Neural cell (in vitro differentiated cells): ENCODE results near the gene LSM14A. TPM values are rescaled to one million over a fixed set of nuclear protein-coding genes. Genes with fewer than 3 reads are reported as not detected.
"Not testable (repeated sequence)": the region's sequence is repeated elsewhere in the genome, so short reads cannot be mapped to it uniquely, and the experiment has no call there.

ENCODE experiments used
- H2AFZ ChIP-seq: fragments of 200-600, 300-800 bp; sonication (generic), shearing (Covaris generic); 2 replicates; pipeline ENCODE4 v1.6.0; 2014; ENCODE audit warnings: low read depth, mild to moderate bottlenecking, antibody characterized with exemption, low read length, moderate library complexity
- H3F3A ChIP-seq: fragments of 200-600 bp; shearing (Covaris generic); 2 replicates; pipeline ENCODE4 v1.6.1; 2016; ENCODE audit warnings: mild to moderate bottlenecking, moderate library complexity, mixed read lengths, antibody characterized with exemption, low read length; ENCODE audit not compliant: insufficient read depth, poor library complexity, severe bottlenecking
- H3K27ac ChIP-seq: fragments of 200-600, 300-800 bp; sonication (generic), shearing (Covaris generic); 2 replicates; pipeline ENCODE4 v1.5.1; 2014; ENCODE audit warnings: mild to moderate bottlenecking, low read length, moderate library complexity
- H3K27me3 ChIP-seq: fragments of 300-800, 200-600 bp; sonication (generic), shearing (Covaris generic); 2 replicates; pipeline ENCODE4 v1.6.0; 2014; ENCODE audit warnings: mild to moderate bottlenecking, low read depth, low read length, moderate library complexity; ENCODE audit not compliant: insufficient read depth
- H3K36me3 ChIP-seq: fragments of 300-800, 200-600 bp; sonication (generic), shearing (Covaris generic); 2 replicates; pipeline ENCODE4 v1.5.1; 2014; ENCODE audit warnings: mild to moderate bottlenecking, antibody characterized with exemption, low read length, moderate library complexity; ENCODE audit not compliant: insufficient read depth
- H3K4me2 ChIP-seq: fragments of 300-800, 200-600 bp; sonication (generic), shearing (Covaris generic); 2 replicates; pipeline ENCODE4 v1.6.0; 2014; ENCODE audit warnings: mild to moderate bottlenecking, low read length
- H3K4me3 ChIP-seq: fragments of 300-800, 200-600 bp; sonication (generic), shearing (Covaris generic); 2 replicates; pipeline ENCODE4 v1.5.1; 2014; ENCODE audit warnings: mild to moderate bottlenecking, low read length, moderate library complexity
- H3K79me2 ChIP-seq: fragments of 200-600 bp; shearing (Covaris generic); replicated peaks from 2 replicates; pipeline ENCODE4 v1.6.0; 2014; ENCODE audit warnings: mild to moderate bottlenecking, low read length, moderate library complexity; ENCODE audit not compliant: insufficient read depth
- H3K9ac ChIP-seq: fragments of 300-800, 200-600 bp; sonication (generic), shearing (Covaris generic); 2 replicates; pipeline ENCODE4 v1.6.1; 2016; ENCODE audit warnings: mild to moderate bottlenecking, low read length, mixed read lengths
- H3K9me2 ChIP-seq: fragments of 200-600 bp; shearing (Covaris generic); 2 replicates; pipeline ENCODE4 v1.6.1; 2016; ENCODE audit warnings: mild to moderate bottlenecking, low read length, mixed read lengths; ENCODE audit not compliant: insufficient read depth
- H3K9me3 ChIP-seq: fragments of 200-600, 300-800 bp; sonication (generic), shearing (Covaris generic); 2 replicates; pipeline ENCODE4 v1.6.1; 2016; ENCODE audit warnings: mild to moderate bottlenecking, mixed run types, low read length, moderate library complexity, mixed read lengths
- H4K20me1 ChIP-seq: fragments of 200-600 bp; shearing (Covaris generic); 2 replicates; pipeline ENCODE4 v1.6.1; 2016; ENCODE audit warnings: mild to moderate bottlenecking, mixed run types; ENCODE audit not compliant: insufficient read depth
- CTCF ChIP-seq: fragments of 450-650 bp; IDR thresholded peaks from 2 replicates; pipeline ENCODE4 v1.5.1; 2014; ENCODE audit warnings: antibody characterized with exemption, mild to moderate bottlenecking, moderate library complexity; ENCODE audit not compliant: poor library complexity, severe bottlenecking
- EP300 ChIP-seq: fragments of 450-650 bp; conservative IDR thresholded peaks from 2 replicates; pipeline ENCODE4 v1.6.1; 2014; ENCODE audit warnings: antibody characterized with exemption, mild to moderate bottlenecking, moderate library complexity; ENCODE audit not compliant: poor library complexity, severe bottlenecking
- EZH2 ChIP-seq: fragments of 200-600, 300-800 bp; shearing (Covaris generic), sonication (generic); IDR thresholded peaks from 2 replicates; pipeline ENCODE4 v1.6.1; 2014; ENCODE audit warnings: antibody characterized with exemption, low read length, borderline replicate concordance, mild to moderate bottlenecking; ENCODE audit not compliant: insufficient read depth, poor library complexity, severe bottlenecking
- MXI1 ChIP-seq: fragments of 450-650 bp; conservative IDR thresholded peaks from 2 replicates; pipeline ENCODE4 v1.6.1; 2014; ENCODE audit warnings: antibody characterized with exemption, mild to moderate bottlenecking; ENCODE audit not compliant: poor library complexity, severe bottlenecking
- POLR2AphosphoS5 ChIP-seq: IDR thresholded peaks from 2 replicates; pipeline ENCODE4 v1.6.1; 2012
- RAD21 ChIP-seq: fragments of 450-650 bp; conservative IDR thresholded peaks from 2 replicates; pipeline ENCODE4 v1.6.1; 2014; ENCODE audit warnings: antibody characterized with exemption, mild to moderate bottlenecking, moderate library complexity
- REST ChIP-seq: IDR thresholded peaks from 2 replicates; pipeline ENCODE4 v1.6.1; 2012; ENCODE audit warnings: borderline replicate concordance
- SMC3 ChIP-seq: fragments of 450-650 bp; conservative IDR thresholded peaks from 2 replicates; pipeline ENCODE4 v1.6.1; 2014; ENCODE audit warnings: antibody characterized with exemption, mild to moderate bottlenecking, moderate library complexity; ENCODE audit not compliant: poor library complexity
- TAF1 ChIP-seq: IDR thresholded peaks from 2 replicates; pipeline ENCODE4 v1.6.1; 2012; ENCODE audit warnings: low read depth
- polyA plus RNA-seq: library from polyadenylated mRNA; depleted of rRNA; stranded (reverse); fragments of >200 nt; gene quantifications from 2 replicates; pipeline ENCODE4 v1.2.3, GENCODE V29; 2014

LSM14A gene
- polyA plus RNA-seq, 1 donor from 2014 or later = 104 TPM

- Histone ChIP-seq H3K4me2 (no peak overlapping the region), H3F3A (no peaks in the 10 kb centered on the region), H2AFZ (no peak overlapping the region), H3K36me3 (no peaks in the 10 kb centered on the region), H3K27me3 (no peaks in the 10 kb centered on the region), H3K9ac (no peak overlapping the region), H3K79me2 (no peaks in the 10 kb centered on the region), H3K9me2 (no peaks in the 10 kb centered on the region), H3K9me3 (no peaks in the 10 kb centered on the region), H3K27ac (no peak overlapping the region), H3K4me3 (no peak overlapping the region), H4K20me1 (no peaks in the 10 kb centered on the region)
- no peak for TF ChIP-seq MXI1
- TF ChIP-seq POLR2AphosphoS5 = no peak
- TF ChIP-seq EZH2 = no peak
- no peak for TF ChIP-seq CTCF
- TF ChIP-seq TAF1 = no peak
- no peak for TF ChIP-seq RAD21
- no peak for TF ChIP-seq SMC3
- TF ChIP-seq REST = no peak
- TF ChIP-seq EP300 = no peak
Observed at GRCh38 chr19:34248941-34249340, 76.6 kb downstream of the LSM14A start.

- H4K20me1 ChIP-seq, H3K27me3 ChIP-seq, H2AFZ ChIP-seq, H3K9ac ChIP-seq, H3F3A ChIP-seq, H3K9me2 ChIP-seq, H3K9me3 ChIP-seq, H3K36me3 ChIP-seq, H3K4me3 ChIP-seq, H3K27ac ChIP-seq, H3K4me2 ChIP-seq: not testable (repeated sequence)
- H3K79me2 ChIP-seq = peaks cover 26% of the 10 kb centered on the region
Observed at GRCh38 chr19:34253167-34253566, 80.9 kb downstream of the LSM14A start.

- not testable (repeated sequence) for H3F3A ChIP-seq, H3K27me3 ChIP-seq, H3K9me2 ChIP-seq, H4K20me1 ChIP-seq, H3K9me3 ChIP-seq, H3K36me3 ChIP-seq
- Histone ChIP-seq H3K4me3 (peak overlapping the region; percentile 84), H3K4me2 (peak overlapping the region; percentile 73), H3K27ac (peak overlapping the region; percentile 94), H3K79me2 (peaks cover 26% of the 10 kb centered on the region), H3K9ac (peak overlapping the region; percentile 91), H2AFZ (peak overlapping the region; percentile 93)
Observed at GRCh38 chr19:34253681-34254045, 81.4 kb downstream of the LSM14A start.
